Neural progenitor cell (in vitro differentiated cells): ENCODE results near the gene SDF4. TPM values are rescaled to one million over a fixed set of nuclear protein-coding genes. Genes with fewer than 3 reads are reported as not detected.

Experiments
- DNase-seq: peaks from one replicate; pipeline ENCODE4 v3.0.0-alpha.2; 2016; ENCODE audit warnings: low spot score
- H2AFZ ChIP-seq: fragments of 200-600 bp; sonication (generic); replicated peaks from 2 replicates; pipeline ENCODE4 v1.6.1; 2016; ENCODE audit warnings: antibody characterized with exemption
- H3F3A ChIP-seq: fragments of 200-600 bp; sonication (generic); 2 replicates; pipeline ENCODE4 v1.6.1; 2016; ENCODE audit warnings: antibody characterized with exemption, low read depth
- H3K27ac ChIP-seq: fragments of 200-600 bp; sonication (generic); 2 replicates; pipeline ENCODE4 v1.5.1; 2016; ENCODE audit warnings: mild to moderate bottlenecking
- H3K27me3 ChIP-seq: fragments of 200-600 bp; sonication (generic); 2 replicates; pipeline ENCODE4 v1.6.1; 2016; ENCODE audit warnings: mild to moderate bottlenecking, moderate library complexity
- H3K36me3 ChIP-seq: fragments of 200-600 bp; sonication (generic); 2 replicates; pipeline ENCODE4 v1.5.1; 2016
- H3K4me1 ChIP-seq: fragments of 200-600 bp; sonication (generic); 2 replicates; pipeline ENCODE4 v1.6.1; 2016; ENCODE audit warnings: mixed run types
- H3K4me2 ChIP-seq: fragments of 200-600 bp; sonication (generic); 2 replicates; pipeline ENCODE4 v1.6.1; 2016
- H3K4me3 ChIP-seq: fragments of 200-600 bp; sonication (generic); 2 replicates; pipeline ENCODE4 v1.5.1; 2016
- H3K79me2 ChIP-seq: fragments of 200-600 bp; sonication (generic); 2 replicates; pipeline ENCODE4 v1.6.1; 2016; ENCODE audit warnings: low read depth
- H3K9ac ChIP-seq: fragments of 200-600 bp; sonication (generic); 2 replicates; pipeline ENCODE4 v1.6.1; 2016
- H3K9me3 ChIP-seq: fragments of 200-600 bp; sonication (generic); 2 replicates; pipeline ENCODE4 v1.5.1; 2016; ENCODE audit warnings: low read depth
- H4K20me1 ChIP-seq: fragments of 200-600 bp; sonication (generic); 2 replicates; pipeline ENCODE4 v1.6.1; 2016; ENCODE audit warnings: low read depth
- H3K27ac Mint-ChIP-seq: 3 replicates; pipeline ENCODE4 v1.8.0; 2021; ENCODE audit warnings: mixed read lengths
- H3K27me3 Mint-ChIP-seq: 2 replicates; pipeline ENCODE4 v1.8.0; 2022; ENCODE audit warnings: low read depth, mild to moderate bottlenecking, inconsistent platforms, moderate library complexity, mixed read lengths; ENCODE audit not compliant: insufficient read depth
- H3K36me3 Mint-ChIP-seq: 3 replicates; pipeline ENCODE4 v1.8.0; 2021; ENCODE audit warnings: mixed read lengths
- H3K4me1 Mint-ChIP-seq: 3 replicates; pipeline ENCODE4 v1.8.0; 2021; ENCODE audit warnings: mixed read lengths
- H3K4me3 Mint-ChIP-seq: 3 replicates; pipeline ENCODE4 v1.8.0; 2021; ENCODE audit warnings: mild to moderate bottlenecking, moderate library complexity, mixed read lengths
- H3K9me3 Mint-ChIP-seq: 3 replicates; pipeline ENCODE4 v1.8.0; 2020; ENCODE audit warnings: mixed read lengths
- CTCF ChIP-seq: fragments of 200-600 bp; sonication (generic); IDR thresholded peaks from 2 replicates; pipeline ENCODE4 v1.5.1; 2017; ENCODE audit warnings: antibody characterized with exemption, mild to moderate bottlenecking
- EZH2 ChIP-seq: fragments of 200-600 bp; sonication (generic); IDR thresholded peaks from 2 replicates; pipeline ENCODE4 v1.6.1; 2017; ENCODE audit warnings: antibody characterized with exemption, mild to moderate bottlenecking, moderate library complexity
- EZH2phosphoT487 ChIP-seq: fragments of 200-600 bp; sonication (generic); IDR thresholded peaks from 2 replicates; pipeline ENCODE4 v1.6.1; 2017; ENCODE audit warnings: antibody characterized with exemption
- total RNA-seq: library from RNA; depleted of rRNA; stranded (reverse); fragments of >200 nt; gene quantifications from 2 replicates; pipeline ENCODE4 v1.2.3, GENCODE V29; 2015; ENCODE audit warnings: low replicate concordance

The SDF4 gene
- total RNA-seq, 1 donor from 2014 or later = 16.6 TPM

DNA sequence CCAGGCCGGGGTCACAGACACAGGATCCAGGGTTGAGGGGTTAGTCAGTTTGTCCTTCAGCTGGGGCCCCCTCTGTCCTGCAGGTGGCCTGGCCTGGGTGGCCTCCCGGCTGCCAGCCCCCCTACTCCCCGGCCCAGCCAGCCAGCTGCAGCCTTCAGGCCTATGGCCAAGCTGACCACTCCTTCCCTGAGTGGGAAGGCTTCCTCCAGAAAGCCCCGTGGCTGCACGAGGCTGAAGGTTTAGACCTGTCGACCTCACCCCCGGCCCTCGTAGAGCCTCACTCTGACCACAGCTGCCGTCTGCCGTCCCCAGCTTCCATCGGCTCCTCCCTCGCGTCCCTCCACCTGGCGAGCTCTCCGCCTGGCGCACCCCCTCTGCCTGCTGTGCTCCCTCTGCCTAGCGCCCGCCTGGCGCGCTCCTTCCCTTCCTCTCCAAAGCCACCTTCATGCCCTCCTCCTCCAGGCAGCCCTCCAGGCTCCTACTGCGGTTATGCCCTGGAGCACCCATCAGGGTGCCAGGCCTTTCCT is 48.5 kb downstream of the SDF4 start:
- no peaks in the 10 kb centered on the region for H3K36me3 Mint-ChIP-seq

GRCh38 chr1:1182491-1183220 is 49.1 kb downstream of the SDF4 start:
- no peaks in the 10 kb centered on the region for H3K9me3 Mint-ChIP-seq
- H3K36me3 Mint-ChIP-seq = no peaks in the 10 kb centered on the region
- no peak overlapping the region for H3K4me3 Mint-ChIP-seq
- Histone ChIP-seq H2AFZ (no peak overlapping the region), H3K27ac (no peak overlapping the region), H3K9ac (no peak overlapping the region), H3K27me3 (no peaks in the 10 kb centered on the region), H3K4me1 (no peaks in the 10 kb centered on the region), H3K4me3 (no peak overlapping the region), H3K79me2 (no peaks in the 10 kb centered on the region), H3K9me3 (no peaks in the 10 kb centered on the region), H3F3A (no peaks in the 10 kb centered on the region), H3K4me2 (no peak overlapping the region), H3K36me3 (no peaks in the 10 kb centered on the region), H4K20me1 (no peaks in the 10 kb centered on the region)
- peaks cover 8% of the 10 kb centered on the region for H3K4me1 Mint-ChIP-seq
- peaks cover 8% of the 10 kb centered on the region for H3K27me3 Mint-ChIP-seq
- TF ChIP-seq EZH2phosphoT487 (no peak), EZH2 (no peak), CTCF (no peak)
- peak; percentile 1 for DNase-seq
- no peak overlapping the region for H3K27ac Mint-ChIP-seq

More for the DNA sequence above, 48.5 kb downstream of the SDF4 start:
- peaks cover 4% of the 10 kb centered on the region for H3K9me3 Mint-ChIP-seq
- Histone ChIP-seq H3K9ac (no peak overlapping the region), H3K79me2 (no peaks in the 10 kb centered on the region), H3K4me2 (no peak overlapping the region), H2AFZ (no peak overlapping the region), H3K9me3 (no peaks in the 10 kb centered on the region), H3K36me3 (no peaks in the 10 kb centered on the region), H3K27ac (no peak overlapping the region), H3K4me1 (no peaks in the 10 kb centered on the region), H3K27me3 (no peaks in the 10 kb centered on the region), H3F3A (no peaks in the 10 kb centered on the region), H4K20me1 (no peaks in the 10 kb centered on the region), H3K4me3 (no peak overlapping the region)
- H3K27ac Mint-ChIP-seq = no peak overlapping the region
- H3K4me1 Mint-ChIP-seq = peaks cover 8% of the 10 kb centered on the region
- peak; percentile 13 for DNase-seq
- peaks cover 8% of the 10 kb centered on the region for H3K27me3 Mint-ChIP-seq
- TF ChIP-seq CTCF (no peak), EZH2 (no peak), EZH2phosphoT487 (no peak)
- no peak overlapping the region for H3K4me3 Mint-ChIP-seq

- no peaks in the 10 kb centered on the region for H3K9me3 Mint-ChIP-seq
- H3K4me2 ChIP-seq = no peak overlapping the region
- H3K27me3 Mint-ChIP-seq = peaks cover 10% of the 10 kb centered on the region
- H3K27me3 ChIP-seq = peaks cover 5% of the 10 kb centered on the region
- H3K36me3 ChIP-seq = no peaks in the 10 kb centered on the region
- H3K36me3 Mint-ChIP-seq = no peaks in the 10 kb centered on the region
- no peak for TF ChIP-seq CTCF
- no peak for TF ChIP-seq EZH2
- no peak for TF ChIP-seq EZH2phosphoT487
- H3K27ac ChIP-seq = no peak overlapping the region
- no peak overlapping the region for H2AFZ ChIP-seq
- DNase-seq = peak; percentile 1
- H3K4me1 Mint-ChIP-seq = peaks cover 10% of the 10 kb centered on the region
- no peaks in the 10 kb centered on the region for H3K4me1 ChIP-seq
- H3K4me3 Mint-ChIP-seq = no peak overlapping the region
- no peaks in the 10 kb centered on the region for H3K9me3 ChIP-seq
- H3K79me2 ChIP-seq = no peaks in the 10 kb centered on the region
- no peaks in the 10 kb centered on the region for H3F3A ChIP-seq
- no peaks in the 10 kb centered on the region for H4K20me1 ChIP-seq
- H3K27ac Mint-ChIP-seq = no peak overlapping the region
- H3K4me3 ChIP-seq = no peak overlapping the region
- H3K9ac ChIP-seq = no peak overlapping the region
These were observed 49.8 kb downstream of the SDF4 start for GRCh38 chr1:1181938-1182410.
